CD4-positive, alpha-beta T cell (primary cell): ENCODE measurements around the gene THOP1. TPM values are rescaled to one million over a fixed set of nuclear protein-coding genes. Genes with fewer than 3 reads are reported as not detected.

Source experiments
- ATAC-seq: fragments of 200-7000 bp; cut with Tn5 transposase; one replicate; pipeline ENCODE4 v1.10.0; 2022; ENCODE audit warnings: mild to moderate bottlenecking; ENCODE audit not compliant: poor library complexity
- CTCF ChIA-PET: fragments of 350-600 bp; sonication (Branson Sonifier 250); formaldehyde crosslinking; loops from one replicate; lab custom pipeline; 2021; ENCODE audit warnings: antibody characterized with exemption, inconsistent platforms; lab: Charles Lee
- POLR2A ChIA-PET: fragments of 350-600 bp; sonication (Branson Sonifier 250); formaldehyde crosslinking; loops from one replicate; lab custom pipeline; 2021; ENCODE audit warnings: antibody characterized with exemption, inconsistent platforms; lab: Charles Lee
- DNase-seq, 14 experiments: peaks; one replicate each; pipeline ENCODE4 v3.0.0-alpha.2; 2013 to 2020; ENCODE audit warnings: mixed read lengths in 2 of 14
- H3K27ac ChIP-seq, 2 donors: one replicate each; pipeline versions ENCODE4 v1.5.1 to v1.7.0; 2013; ENCODE audit warnings: low read length in 2 of 2, low read depth in 1 of 2, mild to moderate bottlenecking in 1 of 2
- H3K27me3 ChIP-seq, 2 experiments: 1 replicate in 1 of 2; 2 replicates in 1 of 2; pipeline versions ENCODE4 v1.6.1 to v1.7.0; 2013; ENCODE audit warnings: low read length in 2 of 2, control low read depth in 1 of 2, mild to moderate bottlenecking in 1 of 2, moderate library complexity in 1 of 2; ENCODE audit not compliant: insufficient read depth in 2 of 2, control insufficient read depth in 1 of 2
- H3K36me3 ChIP-seq: one replicate; pipeline ENCODE4 v1.6.1; 2013; ENCODE audit warnings: low read length, control low read depth; ENCODE audit not compliant: insufficient read depth
- H3K4me1 ChIP-seq: one replicate; pipeline ENCODE4 v1.6.1; 2013; ENCODE audit warnings: low read length, control low read depth; ENCODE audit not compliant: insufficient read depth
- H3K4me3 ChIP-seq: one replicate; pipeline ENCODE4 v1.5.1; 2013; ENCODE audit warnings: mild to moderate bottlenecking, low read length, moderate library complexity
- H3K9me3 ChIP-seq, 2 experiments: 1 replicate in 1 of 2; 2 replicates in 1 of 2; pipeline versions ENCODE4 v1.6.1 to v1.7.0; 2013; ENCODE audit warnings: low read length in 2 of 2, mild to moderate bottlenecking in 2 of 2, control low read depth in 1 of 2, moderate library complexity in 1 of 2; ENCODE audit not compliant: control insufficient read depth in 1 of 2, insufficient read depth in 1 of 2
- H3K27ac Mint-ChIP-seq: one replicate; pipeline ENCODE4 v1.8.0; 2020; ENCODE audit warnings: mixed read lengths
- H3K27me3 Mint-ChIP-seq: one replicate; pipeline ENCODE4 v1.8.0; 2021; ENCODE audit warnings: mixed read lengths
- H3K36me3 Mint-ChIP-seq: one replicate; pipeline ENCODE4 v1.8.0; 2021; ENCODE audit warnings: low read depth, mixed read lengths
- H3K4me1 Mint-ChIP-seq: one replicate; pipeline ENCODE4 v1.8.0; 2021; ENCODE audit warnings: low read depth, mixed read lengths
- H3K4me3 Mint-ChIP-seq: one replicate; pipeline ENCODE4 v1.8.0; 2020; ENCODE audit warnings: mild to moderate bottlenecking, mixed read lengths
- H3K9me3 Mint-ChIP-seq: one replicate; pipeline ENCODE4 v1.8.0; 2020; ENCODE audit warnings: mixed read lengths
- intact Hi-C, 2 experiments: fragments of 100-400 bp; cut with DNase I in 1 of 2; cut with micrococcal nuclease in 1 of 2; formaldehyde crosslinking; loops; one replicate each; pipeline versions ENCODE4 v1.15.1 to v1.9.0; 2023 to 2025; cut with DNase I, micrococcal nuclease
- total RNA-seq, 174 experiments: library from RNA in 2 of 174; stranded (reverse) in 2 of 174; gene quantifications; one replicate each; pipeline ENCODE4 v1.2.3 and lab custom pipeline; 2021 to 2026
- TF ChIP-seq, protein P1 (sequence below): fragments of 200-600 bp; IDR thresholded peaks from one replicate; pipeline ENCODE4 v1.8.0; 2022; ENCODE audit warnings: antibody characterized with exemption, mild to moderate bottlenecking

The THOP1 gene
- total RNA-seq, 2 experiments from 2014 or later: 26.6 to 27.3 TPM

DNA sequence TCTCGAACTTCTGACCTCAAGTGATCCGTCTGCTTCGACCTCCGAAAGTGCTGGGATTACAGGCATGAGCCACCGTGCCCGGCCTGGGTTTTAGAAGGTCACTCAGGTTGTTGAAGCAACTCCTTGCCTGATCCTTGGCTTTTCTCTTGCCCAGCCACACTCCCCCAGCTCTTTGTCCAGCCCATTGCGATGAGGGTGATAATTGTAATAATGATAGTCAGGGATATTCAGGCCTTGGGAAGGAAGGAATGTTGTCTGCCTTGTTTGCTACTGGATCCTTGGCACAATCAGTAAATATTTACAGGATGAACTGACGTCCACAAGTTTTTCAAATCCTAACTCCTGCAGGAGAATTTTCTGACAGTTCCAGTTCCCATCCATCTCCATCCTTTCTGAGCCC, 1.8 kb downstream of the THOP1 start:
- Histone ChIP-seq H3K4me3 (no peak overlapping the region), H3K4me1 (peaks cover 40% of the 10 kb centered on the region), H3K36me3 (peaks cover 8% of the 10 kb centered on the region), H3K9me3 (no peaks in the 10 kb centered on the region), H3K27me3 (no peaks in the 10 kb centered on the region), H3K27ac (no peak overlapping the region)
- TF ChIP-seq, protein P1, sequence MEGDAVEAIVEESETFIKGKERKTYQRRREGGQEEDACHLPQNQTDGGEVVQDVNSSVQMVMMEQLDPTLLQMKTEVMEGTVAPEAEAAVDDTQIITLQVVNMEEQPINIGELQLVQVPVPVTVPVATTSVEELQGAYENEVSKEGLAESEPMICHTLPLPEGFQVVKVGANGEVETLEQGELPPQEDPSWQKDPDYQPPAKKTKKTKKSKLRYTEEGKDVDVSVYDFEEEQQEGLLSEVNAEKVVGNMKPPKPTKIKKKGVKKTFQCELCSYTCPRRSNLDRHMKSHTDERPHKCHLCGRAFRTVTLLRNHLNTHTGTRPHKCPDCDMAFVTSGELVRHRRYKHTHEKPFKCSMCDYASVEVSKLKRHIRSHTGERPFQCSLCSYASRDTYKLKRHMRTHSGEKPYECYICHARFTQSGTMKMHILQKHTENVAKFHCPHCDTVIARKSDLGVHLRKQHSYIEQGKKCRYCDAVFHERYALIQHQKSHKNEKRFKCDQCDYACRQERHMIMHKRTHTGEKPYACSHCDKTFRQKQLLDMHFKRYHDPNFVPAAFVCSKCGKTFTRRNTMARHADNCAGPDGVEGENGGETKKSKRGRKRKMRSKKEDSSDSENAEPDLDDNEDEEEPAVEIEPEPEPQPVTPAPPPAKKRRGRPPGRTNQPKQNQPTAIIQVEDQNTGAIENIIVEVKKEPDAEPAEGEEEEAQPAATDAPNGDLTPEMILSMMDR: no peak
- ATAC-seq (no peak), DNase-seq (no peak)
- H3K4me3 Mint-ChIP-seq: peak overlapping the region; percentile 71
- peaks cover 29% of the 10 kb centered on the region for H3K4me1 Mint-ChIP-seq
- no peaks in the 10 kb centered on the region for H3K9me3 Mint-ChIP-seq
- H3K27me3 Mint-ChIP-seq: no peaks in the 10 kb centered on the region
- CTCF ChIA-PET: no interaction called here
- POLR2A ChIA-PET: no interaction called here
- H3K36me3 Mint-ChIP-seq: peaks cover 4% of the 10 kb centered on the region
- intact Hi-C loops: loop anchor here in 1 of 2 experiments (1.0 kb wide), 1 partner anchor 29 kb away; no protein-coding TSS in a partner anchor
- no peak overlapping the region for H3K27ac Mint-ChIP-seq

DNA sequence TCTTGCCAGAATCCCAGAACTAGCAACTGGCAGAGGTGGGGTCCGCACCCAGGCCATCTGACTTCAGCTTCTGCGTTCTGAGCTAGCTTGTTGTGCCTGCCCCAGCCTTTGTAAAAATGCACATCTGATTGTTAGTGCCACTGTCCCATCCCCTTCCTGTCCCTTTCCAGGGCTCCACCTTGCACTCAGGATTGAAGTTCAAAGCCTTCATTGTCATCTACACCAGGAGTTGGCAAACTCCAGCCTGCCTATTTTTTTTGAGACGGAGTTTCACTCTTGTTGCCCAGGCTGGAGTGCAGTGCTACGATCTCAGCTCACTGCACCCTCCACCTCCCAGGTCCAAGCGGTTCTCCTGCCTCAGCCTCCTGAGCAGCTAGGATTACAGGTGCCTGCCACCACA, 2.9 kb downstream of the THOP1 start:
- H3K4me1 Mint-ChIP-seq: peaks cover 21% of the 10 kb centered on the region

DNA sequence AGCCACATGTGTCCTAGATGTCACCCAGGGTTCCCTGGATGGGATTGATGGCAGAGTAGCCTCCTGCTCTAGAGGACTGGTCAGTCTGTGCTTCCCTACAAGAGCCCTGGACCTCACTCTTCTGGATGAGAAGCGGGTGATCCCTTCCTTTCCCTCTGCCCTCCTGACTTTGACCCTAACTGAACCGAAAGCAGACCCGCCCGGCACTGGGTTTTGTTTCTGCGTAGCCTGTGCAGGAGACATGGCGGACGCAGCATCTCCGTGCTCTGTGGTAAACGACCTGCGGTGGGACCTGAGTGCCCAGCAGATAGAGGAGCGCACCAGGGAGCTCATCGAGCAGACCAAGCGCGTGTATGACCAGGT, 4.9 kb downstream of the THOP1 start:
- intact Hi-C loops: loop anchor here in 1 of 2 experiments (10.0 kb wide), 1 partner anchor 325 kb away; no protein-coding TSS in a partner anchor
- Histone ChIP-seq H3K4me3 (no peak overlapping the region), H3K27me3 (no peaks in the 10 kb centered on the region), H3K36me3 (peaks cover 9% of the 10 kb centered on the region), H3K27ac (no peak overlapping the region), H3K4me1 (peaks cover 12% of the 10 kb centered on the region), H3K9me3 (no peaks in the 10 kb centered on the region)
- no peak overlapping the region for H3K4me3 Mint-ChIP-seq
- ATAC-seq (no peak), DNase-seq (no peak)
- peaks cover 8% of the 10 kb centered on the region for H3K4me1 Mint-ChIP-seq
- H3K9me3 Mint-ChIP-seq: no peaks in the 10 kb centered on the region
- peaks cover 12% of the 10 kb centered on the region for H3K36me3 Mint-ChIP-seq
- ChIA-PET POLR2A (no interaction called here), CTCF (no interaction called here)
- no peak overlapping the region for H3K27ac Mint-ChIP-seq
- TF ChIP-seq, protein P1: no peak
- H3K27me3 Mint-ChIP-seq: no peaks in the 10 kb centered on the region

More for the DNA sequence above, 2.9 kb downstream of the THOP1 start:
- peaks cover 31% of the 10 kb centered on the region for H3K4me1 ChIP-seq
- H3K9me3 Mint-ChIP-seq: no peaks in the 10 kb centered on the region
- TF ChIP-seq, protein P1: no peak
- no peaks in the 10 kb centered on the region for H3K27me3 ChIP-seq
- no peaks in the 10 kb centered on the region for H3K9me3 ChIP-seq
- H3K27ac Mint-ChIP-seq: no peak overlapping the region
- ATAC-seq (no peak), DNase-seq (no peak)
- H3K36me3 ChIP-seq: peaks cover 8% of the 10 kb centered on the region
- no peak overlapping the region for H3K4me3 ChIP-seq
- CTCF ChIA-PET: no interaction called here
- intact Hi-C loops: no loop called here
- H3K4me3 Mint-ChIP-seq: peak overlapping the region; percentile 62
- H3K27me3 Mint-ChIP-seq: no peaks in the 10 kb centered on the region
- POLR2A ChIA-PET: no interaction called here
- H3K36me3 Mint-ChIP-seq: peaks cover 12% of the 10 kb centered on the region
- no peak overlapping the region for H3K27ac ChIP-seq
